Activated T-cell treated with anti-CD3 and anti-CD28 coated beads for 4 hours (primary cell): ENCODE results near the gene ITIH4.

Source experiments
- DNase-seq: peaks from one replicate; pipeline ENCODE4 v3.0.0-alpha.2; 2020

Gene ITIH4

DNA sequence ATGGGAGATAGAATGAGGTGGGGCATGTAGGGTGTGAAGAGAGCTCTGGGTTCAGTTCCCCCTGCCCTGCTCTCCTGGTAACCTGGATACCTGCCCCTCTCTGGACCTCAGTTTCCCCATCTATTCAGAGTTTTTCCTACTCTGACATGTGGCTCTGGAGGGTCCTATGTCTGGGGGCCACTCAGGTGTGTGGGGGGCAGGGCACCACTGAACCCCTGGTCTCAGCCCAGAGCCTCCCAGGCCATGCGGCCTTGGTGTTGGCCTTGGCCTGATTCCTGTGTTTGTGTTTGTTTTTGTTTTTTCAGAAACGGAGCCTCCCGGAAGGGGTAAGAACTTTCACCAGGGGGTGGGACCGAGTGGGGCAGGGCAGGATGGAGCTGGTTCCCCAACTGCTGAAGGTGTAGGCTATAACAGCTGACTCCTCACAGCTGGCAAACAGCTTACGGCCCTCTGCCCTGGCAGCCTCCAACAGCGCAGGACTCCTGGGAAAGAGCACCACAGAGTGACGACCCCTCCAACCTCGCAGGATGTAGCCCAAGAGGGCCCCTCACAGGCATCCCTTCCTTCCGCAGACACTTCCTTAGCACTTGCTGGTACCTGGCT lies 35.1 kb downstream of the ITIH4 start:
- DNase-seq, result no peak

DNA sequence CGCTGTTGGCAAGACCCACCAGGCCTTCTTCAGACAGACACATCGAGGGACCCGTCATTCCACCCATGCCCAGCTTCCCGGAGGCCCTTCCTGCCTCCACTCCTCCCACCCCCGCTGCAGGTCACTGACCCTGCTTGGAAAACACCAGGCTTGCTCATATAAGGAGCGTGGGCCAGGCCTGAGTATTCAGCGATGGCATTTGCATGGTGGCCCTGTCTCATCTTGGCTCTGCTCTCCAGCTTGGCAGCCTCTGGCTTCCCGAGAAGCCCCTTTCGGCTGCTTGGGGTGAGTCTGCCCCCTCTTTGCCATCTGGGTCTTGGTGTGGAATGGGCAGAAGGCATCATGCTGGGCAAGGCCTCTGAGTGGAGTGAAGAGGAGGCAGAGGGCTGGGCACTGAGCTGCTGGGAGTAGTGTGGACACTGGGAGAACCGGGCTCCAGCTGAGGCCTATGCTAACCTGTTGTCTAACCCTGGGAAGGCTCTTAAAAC lies 35.8 kb downstream of the ITIH4 start, which contains the start of gene ITIH3:
TSS of gene ITIH3 (plus strand) at position 185 of the 488 bp plus-strand sequence. CDS start at position 193, 8 bp downstream.
- DNase-seq, result no peak

DNA sequence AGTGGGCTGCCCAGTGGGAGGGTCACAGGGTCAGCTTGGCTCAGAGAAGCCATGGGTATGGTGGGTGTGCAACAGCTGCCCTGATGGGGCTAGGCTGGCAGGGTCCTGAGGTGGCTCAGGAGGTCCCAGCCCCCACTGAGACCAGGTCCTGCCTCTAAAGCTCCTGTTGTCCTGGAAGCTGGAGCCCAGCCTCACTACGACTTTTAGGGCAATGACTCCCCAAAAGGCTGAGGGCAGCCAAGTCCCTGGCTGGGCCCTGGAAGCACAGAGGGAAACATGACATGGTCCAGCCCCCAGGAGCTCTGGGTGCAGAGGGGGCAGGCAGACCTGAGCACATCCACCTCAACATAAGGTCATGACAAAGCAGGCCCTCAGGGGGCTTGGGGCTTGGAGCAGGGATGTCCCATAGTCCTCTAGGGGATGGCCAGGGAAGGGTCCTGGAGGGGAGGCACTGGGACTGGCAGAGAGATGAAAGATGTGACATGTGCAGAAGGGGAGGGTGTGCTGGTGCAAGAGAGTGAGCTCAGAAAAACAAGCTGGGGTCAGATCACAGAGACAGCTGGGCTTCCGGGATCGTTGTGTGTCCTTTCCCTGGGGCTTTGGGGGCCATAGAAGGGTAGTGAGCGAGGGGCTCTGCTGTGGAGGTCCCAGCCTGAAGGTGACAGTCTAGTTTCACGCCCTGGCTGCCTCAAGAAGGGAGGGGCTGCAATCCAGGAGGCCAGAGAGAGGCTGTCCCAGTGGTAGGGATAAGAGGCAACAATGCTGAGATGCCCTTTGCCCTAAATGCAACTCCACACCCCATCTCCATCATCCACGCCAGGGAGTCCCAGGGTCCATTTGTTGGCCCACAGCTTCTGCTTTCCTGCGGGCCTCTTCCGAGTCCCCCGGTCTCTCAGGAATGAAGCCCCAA lies 36.5 kb downstream of the ITIH4 start:
- DNase-seq, result no peak

DNA sequence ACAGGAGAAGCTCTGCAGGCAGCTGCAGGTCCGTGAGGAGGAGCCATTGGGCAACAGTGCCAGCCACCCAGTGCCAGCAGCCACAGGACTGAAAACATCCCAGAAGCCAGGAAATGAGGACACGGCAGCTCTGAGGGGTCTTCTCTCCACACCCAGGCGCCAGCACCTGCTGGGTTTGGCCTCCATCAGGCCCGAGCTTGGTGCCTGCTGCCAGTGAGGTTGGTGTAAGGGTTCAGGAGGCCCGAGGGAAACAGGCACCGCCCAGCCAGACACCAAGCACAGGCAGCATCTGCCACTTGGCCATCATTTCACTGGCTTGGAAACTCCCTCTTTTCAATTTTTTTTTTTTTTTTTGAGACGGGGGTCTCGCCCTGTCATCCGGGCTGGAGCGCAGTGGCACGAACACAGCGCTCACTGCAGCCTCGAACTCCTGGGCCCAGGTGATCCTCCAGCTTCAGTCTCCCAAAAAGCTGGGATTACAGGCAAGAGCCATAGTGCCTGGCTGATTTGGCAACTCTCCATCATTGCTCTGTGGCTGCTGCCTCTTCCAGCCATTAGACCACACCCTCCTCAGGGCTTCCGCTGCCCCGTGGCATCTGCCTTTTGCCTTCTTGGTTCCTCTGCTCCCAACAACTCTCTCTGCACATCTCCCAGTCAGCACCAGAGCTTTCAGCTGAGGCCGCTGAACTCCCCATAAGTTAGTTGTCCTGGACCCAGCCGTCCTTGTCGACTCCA lies 37.3 kb downstream of the ITIH4 start:
- no peak for DNase-seq

DNA sequence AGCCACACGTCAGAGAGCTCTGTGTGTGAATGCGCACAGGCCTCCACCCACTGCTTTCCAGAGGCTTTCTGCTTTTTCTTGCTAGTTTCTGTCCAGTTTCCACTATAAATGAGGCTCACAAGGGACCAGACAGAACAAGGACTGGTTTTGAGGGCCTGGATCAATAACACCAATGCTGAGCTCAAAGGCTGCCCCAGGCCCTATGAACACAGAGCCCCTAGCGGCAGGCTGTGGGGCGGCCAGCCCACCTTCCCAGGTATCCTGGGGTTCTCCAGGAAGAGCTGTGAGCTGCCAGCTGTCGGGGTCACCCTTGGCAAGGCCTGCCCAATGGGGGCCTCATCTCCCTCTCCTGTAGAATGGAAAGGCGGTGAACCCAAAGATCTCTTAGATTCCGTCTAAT lies 38.1 kb downstream of the ITIH4 start:
- DNase-seq, result no peak

DNA sequence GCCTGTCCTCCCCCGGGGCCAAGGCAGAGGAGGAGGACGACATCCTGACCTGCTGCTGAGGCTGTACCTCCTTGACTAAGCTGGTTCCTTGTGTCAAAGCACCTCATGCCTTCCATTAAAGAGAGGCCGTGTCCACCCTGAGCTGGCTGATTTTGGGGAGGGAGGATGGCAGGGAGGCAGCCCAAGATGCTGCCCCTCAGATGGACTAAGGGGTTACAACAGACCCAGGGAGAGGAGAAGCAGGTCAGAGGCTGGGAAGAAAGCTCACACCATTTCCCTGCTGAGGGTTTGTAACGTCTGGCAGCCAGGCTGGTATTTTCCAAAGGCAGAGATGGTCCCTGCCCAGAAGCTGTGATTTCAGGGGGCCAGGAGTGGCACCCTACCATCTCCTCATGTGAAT lies 38.5 kb downstream of the ITIH4 start:
- no peak for DNase-seq

DNA sequence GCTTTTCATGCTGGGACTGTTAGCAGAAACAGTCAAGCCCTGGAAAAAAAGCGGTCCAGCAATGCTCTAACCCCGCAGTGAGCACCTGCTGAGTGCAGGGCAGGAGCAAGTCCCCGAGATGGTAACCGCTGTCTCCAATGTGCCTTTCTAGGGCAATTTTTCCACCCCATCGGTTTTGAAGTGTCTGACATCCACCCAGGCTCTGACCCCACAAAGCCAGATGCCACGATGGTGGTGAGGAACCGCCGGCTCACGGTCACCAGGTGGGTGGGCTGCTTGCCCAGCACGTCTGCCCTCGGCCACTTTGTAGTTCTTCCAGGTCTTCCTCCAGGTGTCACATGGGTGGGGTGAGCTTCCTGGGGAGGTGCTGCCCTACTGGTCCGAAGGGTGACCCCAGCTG lies 39.1 kb downstream of the ITIH4 start:
- no peak for DNase-seq

DNA sequence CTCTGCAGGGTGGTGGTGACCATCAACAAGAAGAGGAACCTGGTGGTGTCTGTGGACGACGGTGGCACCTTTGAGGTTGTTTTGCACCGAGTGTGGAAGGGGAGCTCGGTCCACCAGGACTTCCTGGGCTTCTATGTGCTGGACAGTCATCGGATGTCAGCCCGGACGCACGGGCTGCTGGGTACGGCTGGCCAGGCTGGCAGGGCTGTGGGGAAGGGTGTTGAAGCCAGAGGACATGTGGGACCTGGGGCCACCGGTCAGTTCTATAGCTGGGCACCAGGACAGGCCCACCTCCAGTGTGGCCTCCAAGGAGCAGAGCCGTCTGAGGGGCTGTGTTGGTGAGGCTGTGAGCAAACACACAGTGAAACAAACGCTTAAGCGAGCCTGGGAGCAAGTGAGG lies 39.7 kb downstream of the ITIH4 start:
- DNase-seq, result no peak

DNA sequence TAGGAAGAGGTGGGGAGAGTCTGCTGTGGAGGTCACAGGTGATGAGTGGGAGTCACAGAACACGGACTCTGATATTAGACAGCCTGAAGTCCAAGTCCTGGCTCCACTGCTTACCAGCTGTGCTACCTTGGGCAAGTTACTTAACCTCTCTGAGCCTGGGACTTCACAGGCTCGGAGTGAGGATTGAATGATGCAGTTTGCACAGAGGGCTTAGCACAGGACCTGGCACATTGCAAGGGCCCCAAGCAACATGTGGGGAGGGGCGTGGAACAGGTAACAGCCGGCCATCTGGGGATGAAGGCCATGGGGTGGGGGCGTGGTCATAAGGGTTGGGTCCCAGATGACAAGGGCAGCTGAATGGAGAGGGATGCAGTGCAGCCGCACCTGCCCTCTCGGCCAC lies 40.1 kb downstream of the ITIH4 start:
- DNase-seq, result no peak

DNA sequence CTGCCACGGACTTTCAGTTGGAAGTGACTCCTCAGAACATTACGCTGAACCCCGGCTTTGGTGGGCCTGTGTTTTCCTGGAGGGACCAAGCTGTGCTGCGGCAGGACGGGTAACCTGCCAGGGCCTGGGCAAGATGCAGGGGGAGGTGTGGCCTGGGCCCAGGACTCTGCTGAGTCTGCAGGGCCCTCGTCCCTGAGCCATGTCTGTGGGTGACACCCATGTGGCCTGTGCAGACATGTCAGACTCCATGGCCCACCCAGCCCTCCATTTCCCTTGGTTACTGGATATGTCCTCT lies 40.8 kb downstream of the ITIH4 start:
- DNase-seq, result no peak

DNA sequence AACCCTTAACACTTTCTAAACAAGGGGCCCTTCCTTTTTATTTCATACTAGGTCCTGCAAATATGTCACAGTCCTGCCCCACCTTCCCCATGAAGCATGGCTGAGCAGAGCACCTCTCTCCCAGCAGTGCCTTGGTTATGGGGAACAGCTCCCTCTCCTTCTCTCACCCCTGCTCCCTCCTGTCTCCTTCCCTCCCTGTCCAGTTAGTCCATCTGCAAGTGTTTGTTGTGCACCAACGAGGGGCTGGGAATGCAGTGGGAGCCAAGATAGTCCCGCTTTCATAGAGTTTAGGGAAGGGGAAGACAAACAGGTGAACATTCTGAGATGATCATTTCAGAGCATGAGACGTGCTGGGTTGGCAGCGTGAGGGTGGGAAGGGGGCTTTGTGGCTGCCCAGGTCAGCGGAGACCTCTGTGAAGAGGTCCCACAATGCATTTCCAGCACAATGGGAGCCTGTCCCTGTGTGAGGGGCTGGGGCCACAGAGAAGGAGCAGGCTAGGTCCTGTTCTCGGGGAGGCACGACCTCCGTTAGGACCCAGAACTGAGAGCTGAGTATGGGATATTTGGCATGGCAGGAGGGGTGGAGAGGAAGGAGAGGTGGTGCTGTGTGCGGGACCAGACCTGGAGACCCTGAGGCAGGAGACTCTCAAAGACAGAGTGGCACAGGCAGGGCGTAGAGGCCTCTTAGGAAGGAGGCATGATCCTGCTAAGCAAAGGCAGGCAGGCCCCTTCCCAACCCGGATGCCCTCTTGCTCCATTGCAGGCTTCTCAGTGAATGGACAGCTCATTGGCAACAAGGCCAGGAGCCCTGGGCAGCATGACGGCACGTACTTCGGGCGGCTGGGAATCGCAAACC lies 41.4 kb downstream of the ITIH4 start:
- no peak for DNase-seq

DNA sequence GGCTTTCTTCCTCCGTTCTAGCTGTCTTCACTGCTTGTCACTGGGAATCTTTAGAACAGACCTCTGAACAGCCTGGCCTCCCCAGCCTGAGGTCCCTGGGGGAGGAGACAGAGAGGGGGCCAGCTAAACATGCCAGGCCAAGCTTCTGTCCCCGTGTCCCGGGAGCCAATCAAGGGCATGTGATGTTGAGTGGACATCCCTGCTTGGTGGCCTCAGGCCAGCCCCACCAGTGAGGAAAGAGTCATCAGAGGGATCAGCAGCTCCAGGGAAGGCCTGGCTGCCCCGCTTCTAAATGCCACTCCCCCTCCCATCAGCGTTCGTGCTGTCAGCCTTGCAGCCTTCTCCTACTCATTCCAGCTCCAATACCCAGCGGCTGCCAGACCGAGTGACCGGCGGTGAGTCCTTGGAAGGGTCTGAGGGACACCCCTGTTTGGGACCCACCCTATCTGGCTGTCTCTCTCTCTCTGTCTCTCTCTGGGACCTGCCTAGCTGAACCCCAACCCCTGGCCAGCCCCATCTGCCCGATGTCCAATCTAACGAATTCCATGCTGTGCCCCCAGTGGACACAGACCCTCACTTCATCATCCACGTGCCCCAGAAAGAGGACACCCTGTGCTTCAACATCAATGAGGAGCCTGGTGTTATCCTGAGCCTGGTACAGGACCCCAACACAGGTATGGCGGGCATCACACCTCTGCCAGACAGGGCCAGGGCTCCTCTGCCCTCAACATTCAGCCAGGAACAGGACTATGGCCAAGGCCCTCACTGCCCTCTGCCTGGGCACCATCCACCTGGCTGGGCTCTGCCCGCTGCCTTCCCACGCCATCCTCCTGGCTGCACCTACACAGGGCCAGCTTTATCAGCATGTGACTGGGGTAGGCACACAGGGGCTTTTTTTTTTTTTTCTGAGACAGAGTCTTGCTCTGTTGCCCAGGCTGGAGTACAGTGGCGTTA lies 42.5 kb downstream of the ITIH4 start:
- no peak for DNase-seq

DNA sequence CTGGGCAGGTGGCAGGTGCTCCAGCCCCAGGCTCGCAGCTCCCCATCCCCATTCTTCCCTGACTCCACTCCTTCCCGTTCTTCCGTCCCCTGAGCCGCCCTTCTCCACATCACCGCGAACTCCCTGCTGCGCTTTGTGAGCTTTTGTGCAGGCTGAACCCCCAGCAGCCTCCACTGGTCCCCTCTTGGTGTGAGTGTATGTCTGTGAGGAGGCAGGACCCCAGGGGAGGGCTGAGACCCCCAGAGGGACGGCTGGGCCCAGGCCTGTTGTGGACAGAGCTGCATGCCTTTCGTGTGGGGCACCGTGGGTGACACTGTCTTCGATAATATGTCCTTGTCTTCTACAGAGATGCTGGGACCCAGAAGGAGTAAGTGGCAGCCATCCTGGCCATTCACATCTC lies 43.2 kb downstream of the ITIH4 start:
- DNase-seq, result no peak

DNA sequence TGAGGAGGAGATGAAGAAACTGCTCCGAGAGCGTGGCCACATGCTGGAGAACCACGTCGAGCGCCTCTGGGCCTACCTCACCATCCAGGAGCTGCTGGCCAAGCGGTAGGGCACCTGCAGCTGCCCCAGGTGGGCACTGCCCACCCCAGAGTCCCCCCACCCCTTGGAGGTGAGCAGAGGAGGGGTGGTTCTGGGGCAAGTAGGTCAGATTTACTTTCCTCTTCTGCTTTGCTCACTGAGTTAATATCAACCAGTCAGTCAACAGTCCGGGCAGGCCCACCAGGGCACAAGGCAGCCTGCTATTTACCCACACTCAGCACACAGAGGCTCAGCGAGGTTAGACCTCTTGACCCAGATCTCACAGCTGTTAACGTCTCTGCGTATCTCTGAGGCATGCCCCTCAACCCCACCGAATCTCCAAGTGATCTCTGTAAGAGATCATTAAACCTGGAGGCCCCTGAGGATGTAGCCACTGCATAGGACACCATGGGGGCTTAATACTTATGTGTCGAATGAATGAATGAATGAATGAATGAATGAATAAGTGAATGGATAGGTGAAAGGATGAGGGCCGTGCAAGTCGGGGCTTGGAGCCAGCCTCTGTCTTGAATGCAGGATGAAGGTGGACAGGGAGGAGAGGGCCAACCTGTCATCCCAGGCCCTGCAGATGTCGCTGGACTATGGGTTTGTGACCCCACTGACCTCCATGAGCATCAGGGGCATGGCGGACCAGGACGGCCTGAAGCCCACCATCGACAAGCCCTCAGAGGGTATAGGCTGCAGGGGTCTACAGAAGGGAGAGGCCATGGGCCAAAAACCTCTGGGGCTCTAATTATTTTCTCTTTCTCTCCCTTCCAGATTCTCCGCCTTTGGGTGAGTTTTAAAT lies 43.9 kb downstream of the ITIH4 start:
- no peak for DNase-seq

DNA sequence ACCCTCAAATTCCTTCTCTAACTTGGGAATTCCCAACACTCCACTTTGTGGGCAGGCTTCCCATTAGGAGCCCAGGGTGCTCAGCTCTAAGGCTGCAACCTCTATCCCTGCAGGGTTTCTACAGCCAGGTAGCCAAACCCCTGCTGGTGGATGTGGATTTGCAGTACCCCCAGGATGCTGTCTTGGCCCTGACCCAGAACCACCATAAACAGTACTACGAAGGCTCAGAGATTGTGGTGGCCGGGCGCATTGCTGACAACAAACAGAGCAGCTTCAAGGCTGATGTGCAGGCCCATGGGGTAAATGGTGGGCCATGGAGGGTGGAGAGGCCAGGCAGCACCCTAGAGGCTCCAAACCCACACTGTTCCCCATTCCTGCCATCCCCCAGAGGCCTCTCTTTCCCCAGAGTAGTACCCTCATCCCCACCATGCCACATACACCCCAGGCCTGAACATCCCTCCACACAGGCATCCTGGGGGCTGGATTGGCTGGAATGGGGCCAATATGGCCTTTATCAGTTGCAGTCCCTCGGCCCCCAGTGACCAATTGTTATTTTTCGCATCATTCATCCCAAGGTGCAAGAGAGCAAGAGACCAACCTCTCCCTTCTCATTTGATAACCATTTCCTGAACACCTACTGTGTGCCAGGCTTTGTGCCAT lies 45.4 kb downstream of the ITIH4 start:
- no peak for DNase-seq

DNA sequence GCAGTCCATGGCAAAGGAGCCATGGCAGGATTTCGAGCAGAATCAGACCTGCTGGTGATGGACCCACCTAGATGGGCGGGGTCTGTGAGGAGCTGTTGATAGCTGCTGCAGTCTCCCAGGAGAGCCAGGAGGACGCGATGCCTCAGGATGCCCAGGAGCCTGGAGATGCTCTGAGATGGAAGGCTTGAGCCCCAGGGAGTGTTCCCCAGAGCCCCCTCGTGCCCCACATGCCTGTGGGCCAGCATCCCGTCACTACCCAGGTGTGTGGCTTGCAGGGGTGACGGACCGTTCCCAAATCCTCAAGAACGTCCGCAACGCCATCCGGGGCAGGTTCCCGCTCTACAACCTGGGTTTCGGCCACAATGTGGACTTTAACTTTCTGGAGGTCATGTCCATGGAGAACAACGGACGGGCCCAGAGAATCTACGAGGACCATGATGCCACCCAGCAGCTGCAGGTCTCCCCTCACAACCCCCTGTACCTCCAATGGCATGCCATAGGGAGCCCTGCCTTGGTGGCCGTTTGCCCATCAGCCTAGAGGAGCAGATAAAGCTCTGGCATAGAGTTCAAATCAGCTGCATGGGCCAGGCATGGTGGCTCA lies 46.4 kb downstream of the ITIH4 start:
- DNase-seq, result no peak

DNA sequence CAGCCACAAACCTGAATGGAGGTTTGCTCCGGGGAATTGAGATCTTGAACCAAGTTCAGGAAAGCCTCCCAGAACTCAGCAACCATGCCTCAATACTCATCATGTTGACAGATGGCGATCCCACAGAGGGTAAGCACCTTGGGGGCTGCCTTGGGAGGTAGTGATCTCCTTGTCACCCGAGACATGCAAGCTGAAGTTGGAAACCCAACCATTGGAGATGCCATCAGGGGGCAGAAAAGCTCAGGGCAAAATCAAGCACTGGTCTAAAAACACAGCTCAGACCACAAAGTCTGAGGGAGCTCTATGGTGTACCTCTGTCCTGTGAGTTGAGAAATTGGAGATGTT lies 47.3 kb downstream of the ITIH4 start:
- no peak for DNase-seq

DNA sequence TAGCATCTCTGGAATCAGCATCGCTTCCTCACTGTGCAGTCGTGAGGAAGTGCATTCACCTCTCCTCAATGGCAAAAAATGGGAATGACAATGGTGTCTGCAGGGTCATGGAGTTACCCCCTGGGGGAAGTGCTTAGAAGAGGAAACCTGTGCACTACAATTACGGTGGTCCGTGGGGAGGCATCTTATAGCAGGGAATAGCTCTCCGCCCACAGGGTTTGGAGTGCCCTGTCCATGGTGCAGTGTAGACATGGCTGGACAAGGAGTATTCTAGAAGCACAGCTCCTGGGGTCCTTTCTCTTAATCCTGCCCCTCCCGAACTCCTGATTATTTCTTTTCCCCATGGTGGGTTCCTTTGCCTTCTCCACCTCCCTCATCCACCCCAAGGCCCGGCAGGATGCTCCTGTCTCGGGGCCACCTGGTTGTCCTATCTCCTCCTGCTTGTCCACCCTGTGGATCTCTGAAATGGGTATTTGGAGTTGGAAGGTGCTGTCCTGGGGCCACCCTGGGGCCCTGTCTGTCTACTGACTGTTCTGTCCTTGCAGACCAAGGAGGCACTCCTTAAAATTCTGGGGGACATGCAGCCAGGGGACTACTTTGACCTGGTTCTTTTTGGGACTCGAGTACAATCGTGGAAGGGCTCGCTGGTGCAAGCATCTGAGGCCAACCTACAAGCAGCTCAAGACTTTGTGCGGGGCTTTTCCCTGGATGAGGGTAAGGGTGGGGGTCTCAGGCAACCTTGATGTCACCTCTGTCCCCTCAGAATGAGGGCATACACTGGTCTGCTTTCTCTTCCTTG lies 47.9 kb downstream of the ITIH4 start:
- no peak for DNase-seq

DNA sequence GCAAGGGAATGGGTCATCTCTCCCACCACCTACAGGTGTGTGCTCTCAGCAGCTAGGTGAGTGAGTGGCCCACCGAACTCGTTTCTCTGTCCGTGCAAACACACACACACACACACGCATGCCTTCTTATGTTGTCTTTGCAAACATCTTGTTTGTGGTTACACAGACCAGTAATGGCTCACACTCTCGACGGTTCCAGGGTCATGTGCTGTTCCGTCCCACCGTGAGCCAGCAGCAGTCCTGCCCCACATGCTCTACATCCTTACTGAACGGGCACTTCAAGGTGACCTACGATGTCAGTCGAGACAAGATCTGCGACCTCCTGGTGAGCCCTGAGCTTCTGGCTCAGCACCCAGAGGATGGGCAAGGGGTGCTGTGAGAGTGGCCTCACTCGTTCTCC lies 48.7 kb downstream of the ITIH4 start:
- no peak for DNase-seq
